ENCODE measurements around the gene MAGI2.
"Not testable (repeated sequence)": the region's sequence is repeated elsewhere in the genome, so short reads cannot be mapped to it uniquely, and the experiment has no call there.

The MAGI2 gene

DNA sequence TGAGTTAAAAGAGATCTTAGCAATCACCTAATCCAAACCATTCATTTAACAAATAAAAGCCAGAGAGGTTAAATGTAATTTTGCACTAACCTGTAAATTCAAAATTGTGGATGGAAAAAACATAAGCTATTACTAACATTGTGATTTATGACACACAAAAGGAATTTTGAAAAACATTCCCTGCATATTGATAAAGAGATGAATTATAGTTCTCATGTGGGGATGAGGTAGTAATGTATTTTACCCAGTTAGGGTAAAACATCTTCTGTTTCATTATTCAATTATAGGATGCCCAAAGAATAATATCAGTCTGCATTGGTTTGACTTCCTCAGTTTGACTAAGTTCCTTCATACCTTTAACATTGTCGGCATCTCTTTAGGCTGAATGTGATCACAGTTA, 1093.6 kb downstream of the MAGI2 start:
- no peak for DNase-seq (ENCODE audit: low read depth, low spot score)

DNA sequence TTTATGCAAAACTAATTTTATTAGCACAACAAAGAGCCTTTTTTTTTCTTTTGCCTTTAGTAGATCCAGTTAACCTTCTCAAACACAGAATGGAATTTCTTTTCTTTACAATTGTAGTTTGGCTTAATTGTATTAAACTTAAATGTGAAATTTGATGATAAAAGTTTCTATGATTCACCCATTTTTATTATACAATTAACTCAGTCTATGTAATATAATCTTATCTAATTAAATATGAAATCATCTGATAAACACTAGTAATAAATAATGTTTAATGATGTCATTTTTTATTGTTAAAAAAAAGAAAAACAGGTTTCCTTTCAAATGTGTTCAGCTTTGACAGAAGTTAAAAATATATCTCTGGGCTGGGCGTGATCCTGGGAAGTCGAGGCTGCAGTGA, 1095.8 kb downstream of the MAGI2 start:
- no peak for DNase-seq (ENCODE audit: low read depth, low spot score)

- no peak for DNase-seq (ENCODE audit: low read depth, low spot score)
Observed at GRCh38 chr7:78355834-78356233, 1097.6 kb downstream of the MAGI2 start.

DNA sequence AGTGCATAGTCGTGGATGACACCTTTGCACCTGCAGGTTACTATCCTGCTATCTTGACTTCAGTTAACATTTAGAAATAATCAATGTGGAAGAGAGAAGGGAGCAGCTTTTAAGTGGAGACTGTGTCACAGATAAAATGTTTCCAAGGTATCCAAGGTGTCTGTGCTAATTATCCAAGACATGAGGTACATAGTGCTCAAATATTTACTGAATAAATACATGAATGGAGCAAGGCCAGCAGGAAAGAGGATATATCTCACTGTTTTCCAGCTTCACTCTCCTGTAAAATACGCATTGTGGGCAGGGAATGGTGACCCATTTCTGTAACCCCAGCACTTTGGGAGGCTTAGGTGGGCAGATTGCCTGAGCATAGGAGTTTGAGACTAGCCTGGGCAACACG, 1102.5 kb downstream of the MAGI2 start:
- no peak for DNase-seq (ENCODE audit: low read depth, low spot score)

DNA sequence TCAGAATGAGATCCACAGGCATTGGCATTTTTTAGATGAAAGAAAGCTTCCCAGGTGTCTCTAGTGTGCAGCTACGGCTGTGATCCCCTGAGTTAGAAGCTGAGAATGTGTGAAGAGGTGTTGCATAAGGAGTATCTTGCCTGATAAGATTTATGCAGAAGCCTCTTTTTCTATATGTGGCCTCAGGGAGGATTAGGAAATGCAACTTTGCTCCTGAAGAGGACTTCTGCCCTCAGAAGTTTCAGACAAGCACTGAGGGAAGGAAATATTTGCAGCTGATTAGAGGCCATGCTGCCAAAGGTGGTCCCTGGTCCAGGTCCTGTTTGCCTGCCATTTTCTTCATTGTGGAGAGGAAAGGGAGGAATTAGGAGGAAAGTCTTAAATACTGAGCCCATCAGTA, 1103.1 kb downstream of the MAGI2 start:
- no peak for DNase-seq (ENCODE audit: low read depth, low spot score)

- no peak for DNase-seq (ENCODE audit: low read depth, low spot score)
Observed at GRCh38 chr7:78346827-78347226, 1106.6 kb downstream of the MAGI2 start.

- DNase-seq (ENCODE audit: low read depth, low spot score) = no peak
Observed at GRCh38 chr7:78345979-78346378, 1107.5 kb downstream of the MAGI2 start.

DNA sequence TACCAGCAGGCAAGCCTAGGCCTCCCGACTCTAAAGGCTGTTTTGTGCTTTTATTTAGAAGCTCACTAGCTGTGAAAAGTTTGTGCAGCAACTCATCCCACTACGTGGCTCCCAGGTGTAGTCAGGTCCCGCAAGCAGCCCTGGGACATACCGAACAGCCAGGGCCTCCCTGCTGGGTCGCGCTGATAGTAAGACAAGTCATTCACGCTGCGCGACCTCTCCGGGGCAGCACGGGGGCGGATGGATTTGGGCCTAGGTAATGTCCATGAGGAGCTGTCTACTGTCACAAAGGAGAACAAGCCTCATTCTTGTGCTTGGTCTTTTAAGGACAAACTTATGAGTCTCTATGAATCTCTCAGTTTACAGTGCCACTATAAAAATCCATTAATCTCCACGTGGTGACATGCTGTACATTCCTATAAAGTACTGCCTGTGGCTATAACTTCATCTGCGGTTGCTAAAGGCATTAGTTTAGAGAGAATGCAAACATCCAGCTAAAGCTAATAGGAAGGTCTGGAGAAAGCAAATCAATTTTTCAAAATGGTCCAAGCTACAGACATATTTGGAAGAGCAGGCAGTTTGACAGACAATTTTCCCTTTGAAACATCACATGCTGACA, 1108.1 kb downstream of the MAGI2 start:
- peak; percentile 13 for DNase-seq (ENCODE audit: low read depth, low spot score)

GRCh38 chr7:78334426-78334825, 1119.0 kb downstream of the MAGI2 start:
- DNase-seq (ENCODE audit: low read depth, low spot score) = no peak

DNA sequence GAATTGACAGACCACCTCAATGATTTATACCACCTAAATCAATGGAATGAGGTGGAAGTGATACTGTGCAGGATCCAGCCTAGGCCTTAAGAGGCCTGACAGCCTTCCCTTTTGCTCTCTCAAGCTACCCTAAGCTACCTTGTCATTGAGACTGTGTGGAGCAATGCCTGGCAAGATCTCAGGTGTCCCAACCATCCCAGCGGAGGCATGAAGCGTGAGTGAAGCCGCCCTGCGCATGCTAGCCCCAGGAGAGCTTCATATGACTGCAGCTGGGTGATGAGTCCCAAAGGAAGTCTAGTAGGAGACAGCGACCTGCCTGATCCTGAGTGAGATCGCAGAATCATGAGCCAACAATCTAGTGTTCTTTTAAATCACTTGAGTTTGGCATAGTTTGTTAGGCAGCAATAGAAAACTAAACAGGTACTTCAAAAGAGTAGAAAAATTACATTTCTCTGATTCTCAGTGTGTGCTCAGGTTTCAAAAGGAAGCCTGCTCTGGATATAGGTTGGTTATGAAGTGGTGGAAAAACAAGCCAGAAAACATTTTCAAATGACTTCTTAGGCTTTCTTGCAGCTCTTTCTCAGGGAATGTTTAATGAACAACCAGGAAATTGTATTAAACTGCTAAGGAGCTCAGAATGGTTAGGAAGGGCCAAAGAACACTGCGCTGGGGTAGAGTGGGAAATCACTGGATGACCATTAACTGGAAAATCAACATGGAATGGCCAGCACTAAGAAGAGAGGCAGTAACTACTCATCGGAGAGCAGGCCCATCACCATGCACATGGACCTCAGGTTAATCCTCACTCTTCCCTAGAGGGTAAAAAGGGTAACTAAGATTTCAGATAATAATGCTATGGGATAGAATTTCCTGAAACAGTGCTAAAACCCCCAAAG, 1119.7 kb downstream of the MAGI2 start:
- DNase-seq (ENCODE audit: low read depth, low spot score) = no peak

DNA sequence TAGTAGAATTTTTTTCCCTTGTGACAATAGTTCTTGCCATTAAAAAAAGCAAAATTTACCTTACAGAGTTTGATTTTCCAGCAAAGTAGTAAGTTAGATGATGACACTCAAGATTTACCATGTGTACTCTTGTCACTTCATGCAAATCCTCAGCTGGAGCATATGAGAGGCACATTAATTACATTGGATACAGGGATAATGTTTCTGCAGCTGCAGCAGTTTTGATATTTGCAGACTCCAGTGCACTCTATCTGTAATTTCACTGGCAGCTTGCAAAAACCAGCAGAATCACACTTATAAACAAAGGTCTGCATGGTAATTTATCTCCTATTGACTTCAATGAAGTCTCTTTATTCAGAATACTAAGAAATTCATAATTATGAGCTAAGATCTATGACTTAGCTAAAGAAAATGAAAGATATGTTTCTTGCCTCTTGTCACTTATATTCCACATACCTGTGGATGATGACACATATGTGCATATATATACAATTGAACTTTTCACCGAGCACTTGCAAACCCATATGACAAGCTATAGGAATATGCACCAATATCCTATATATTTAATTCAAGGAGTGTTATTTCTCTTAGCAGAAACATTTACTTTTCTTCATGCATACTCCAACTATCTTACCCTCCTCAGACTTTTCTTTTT, 1124.3 kb downstream of the MAGI2 start:
- DNase-seq (ENCODE audit: low read depth, low spot score) = no peak

DNA sequence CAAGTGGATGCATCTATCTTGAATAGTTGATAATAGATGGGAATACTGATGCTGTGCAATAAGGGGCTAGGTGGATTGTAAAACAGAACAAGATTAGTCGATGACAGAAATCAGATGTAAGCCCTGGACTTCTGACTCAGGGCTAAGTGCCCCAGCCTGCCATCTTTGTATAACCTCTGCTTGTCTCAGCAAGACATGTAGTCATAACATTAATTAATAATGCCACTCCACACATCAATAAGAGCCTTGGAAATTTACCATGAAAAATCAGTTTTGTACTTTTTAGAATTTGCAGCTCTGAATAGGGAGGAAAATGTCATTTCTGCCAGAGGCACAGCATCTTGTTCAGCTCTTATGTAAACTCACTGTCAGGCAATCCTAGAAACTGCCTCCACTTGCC, 1125.7 kb downstream of the MAGI2 start:
- no peak for DNase-seq (ENCODE audit: low read depth, low spot score)

- no peak for DNase-seq (ENCODE audit: low read depth, low spot score)
Observed at GRCh38 chr7:78326876-78327275, 1126.6 kb downstream of the MAGI2 start.

DNA sequence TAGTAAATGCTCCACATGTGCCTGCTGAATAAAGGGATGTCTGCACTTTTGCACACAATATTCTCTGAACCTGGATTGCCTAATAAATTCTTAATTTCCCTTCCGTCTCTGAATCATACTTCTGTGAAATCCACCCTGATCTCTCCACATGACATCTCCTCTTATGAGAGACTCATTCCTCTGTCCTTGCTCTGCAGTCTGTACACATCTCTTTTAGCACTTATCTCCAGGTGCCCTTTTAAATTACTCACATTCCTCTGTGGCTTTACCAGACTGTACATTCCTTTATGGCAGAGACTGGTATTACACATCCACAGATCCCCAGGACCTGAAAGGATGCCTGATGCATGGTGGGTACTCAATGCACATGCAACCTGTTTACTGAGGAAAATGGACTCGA, 1127.3 kb downstream of the MAGI2 start:
- DNase-seq (ENCODE audit: low read depth, low spot score) = no peak

DNA sequence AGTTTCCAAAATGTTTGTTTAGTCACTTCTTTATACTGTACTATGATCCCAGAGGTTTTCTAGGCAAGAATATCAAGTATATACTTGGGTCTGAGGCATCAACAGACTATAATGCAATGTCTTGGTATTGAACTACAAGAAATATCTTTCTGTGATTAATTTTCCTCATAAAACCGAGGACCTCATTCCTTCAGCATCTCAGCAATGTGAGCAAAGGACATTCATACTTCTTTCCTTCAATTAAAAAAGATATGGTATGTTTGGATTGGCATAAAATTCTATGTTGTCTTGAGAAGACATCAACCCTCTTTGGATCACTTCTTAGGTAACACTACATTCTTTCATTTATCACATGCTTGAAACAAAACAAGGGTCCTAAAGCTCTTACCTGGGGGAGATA, 1130.3 kb downstream of the MAGI2 start:
- DNase-seq (ENCODE audit: low read depth, low spot score) = no peak

GRCh38 chr7:78322231-78322630, 1131.2 kb downstream of the MAGI2 start:
- DNase-seq (ENCODE audit: low read depth, low spot score) = not testable (repeated sequence)

DNA sequence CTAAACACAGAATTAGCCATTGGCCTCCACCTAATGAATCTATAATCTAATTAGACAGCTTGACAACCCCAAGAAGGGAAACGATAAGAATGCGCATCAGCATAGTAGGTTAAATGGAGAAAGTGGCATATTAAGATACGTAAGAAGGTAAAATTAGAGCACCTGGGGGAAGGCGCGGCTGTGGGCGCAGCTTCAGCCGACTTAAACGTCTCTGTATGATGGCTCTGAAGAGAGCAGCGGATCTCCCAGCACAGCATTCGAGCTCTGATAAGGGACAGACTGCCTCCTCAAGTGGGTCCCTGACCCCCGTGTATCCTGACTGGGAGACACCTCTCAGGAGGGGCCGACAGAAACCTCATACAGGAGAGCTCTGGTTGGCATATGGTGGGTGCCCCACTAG, 1136.1 kb downstream of the MAGI2 start:
- DNase-seq (ENCODE audit: low read depth, low spot score) = no peak

DNA sequence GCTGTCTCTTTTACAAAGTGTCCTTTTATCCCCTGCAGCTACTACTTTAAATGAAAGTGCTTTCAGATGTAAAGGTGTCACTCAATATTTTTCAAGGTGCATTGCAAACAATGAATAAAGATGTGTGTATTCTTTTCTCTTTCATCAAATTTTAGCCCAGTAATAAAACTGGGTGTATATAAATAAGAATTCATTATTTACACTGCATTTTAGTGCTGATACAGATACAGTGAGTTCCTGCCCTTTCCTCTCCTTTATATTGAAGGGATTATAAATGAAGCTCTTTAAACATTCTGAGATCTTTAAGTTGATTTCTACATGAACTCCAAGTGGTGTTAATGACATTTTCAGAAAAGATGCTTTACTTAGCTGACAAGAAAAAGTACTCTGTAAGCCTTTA, 1137.4 kb downstream of the MAGI2 start:
- DNase-seq (ENCODE audit: low read depth, low spot score) = no peak

DNA sequence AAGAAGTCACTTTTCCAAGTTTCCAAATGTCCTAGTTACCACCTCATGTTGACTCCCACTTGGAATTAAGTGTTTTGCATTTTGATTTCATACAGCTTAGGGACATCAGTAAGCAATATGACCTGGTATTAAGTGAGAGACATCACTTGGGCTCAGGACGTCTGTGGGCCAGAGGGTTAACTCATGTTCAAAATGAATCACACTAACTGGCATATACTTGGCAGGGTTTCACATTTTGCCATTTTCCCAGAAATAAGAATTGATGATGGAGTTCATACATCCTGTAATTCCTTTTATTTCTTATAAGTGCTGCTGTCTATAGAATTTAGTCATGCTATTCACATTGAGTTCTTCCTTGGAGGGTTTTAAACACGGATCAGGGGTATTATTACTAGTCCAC, 1138.3 kb downstream of the MAGI2 start:
- DNase-seq (ENCODE audit: low read depth, low spot score) = no peak

DNA sequence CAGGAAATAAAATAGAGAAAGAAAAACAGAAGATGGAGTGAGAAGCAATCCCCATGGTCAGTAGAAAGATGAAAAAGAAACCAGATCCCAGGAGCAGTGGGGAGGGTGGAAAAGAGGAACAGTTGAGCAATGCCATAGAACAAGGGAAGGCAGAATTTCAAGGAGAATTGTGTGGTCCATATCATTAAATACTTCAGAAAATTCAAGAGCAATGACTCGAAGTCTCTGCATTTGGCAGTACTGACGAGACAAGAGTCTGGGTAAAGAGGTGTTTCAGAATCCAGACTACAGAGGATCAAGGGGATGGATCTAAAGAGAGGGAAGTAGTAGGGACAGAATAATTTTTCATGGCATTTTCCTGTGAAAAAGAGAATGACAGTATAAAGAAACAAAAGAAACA, 1142.3 kb downstream of the MAGI2 start:
- no peak for DNase-seq (ENCODE audit: low read depth, low spot score)

DNA sequence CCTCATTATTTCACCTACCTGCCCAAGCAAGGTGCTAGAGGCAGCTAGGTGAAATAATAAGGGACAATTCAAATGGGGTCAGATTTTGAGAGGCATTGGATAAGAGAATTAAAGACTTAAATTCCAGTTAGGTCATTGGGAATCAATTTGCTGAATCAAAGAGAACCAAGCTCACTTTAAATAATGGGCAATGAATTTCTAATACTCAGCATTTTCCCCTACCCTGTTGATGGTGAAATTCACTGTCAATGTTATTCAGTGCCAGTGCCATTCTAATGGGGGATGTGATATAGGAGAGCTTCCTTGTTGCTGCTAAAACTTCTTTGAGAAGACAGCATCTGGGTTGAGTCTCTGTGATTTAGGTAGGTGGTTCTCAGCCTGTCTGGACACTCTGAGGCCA, 1145.6 kb downstream of the MAGI2 start:
- no peak for DNase-seq (ENCODE audit: low read depth, low spot score)

DNA sequence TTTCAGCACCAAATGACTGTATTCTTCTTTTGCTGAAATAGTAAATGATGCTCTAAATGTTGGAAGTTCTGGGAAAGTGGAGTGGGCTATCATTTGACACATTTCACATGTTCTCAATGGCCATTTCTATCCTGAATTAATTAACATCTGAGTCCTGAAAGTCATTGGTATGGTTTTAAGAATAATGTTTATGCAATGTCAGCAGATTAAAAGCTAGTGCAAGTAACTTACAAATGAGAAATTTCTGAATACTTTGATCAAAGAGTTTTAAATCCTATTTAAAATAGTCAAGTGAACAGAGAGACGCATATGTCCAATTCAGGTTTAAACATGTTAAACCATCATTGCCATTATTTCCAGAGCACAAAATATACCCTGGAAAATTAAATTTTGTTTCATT, 1146.8 kb downstream of the MAGI2 start:
- DNase-seq (ENCODE audit: low read depth, low spot score) = no peak

DNA sequence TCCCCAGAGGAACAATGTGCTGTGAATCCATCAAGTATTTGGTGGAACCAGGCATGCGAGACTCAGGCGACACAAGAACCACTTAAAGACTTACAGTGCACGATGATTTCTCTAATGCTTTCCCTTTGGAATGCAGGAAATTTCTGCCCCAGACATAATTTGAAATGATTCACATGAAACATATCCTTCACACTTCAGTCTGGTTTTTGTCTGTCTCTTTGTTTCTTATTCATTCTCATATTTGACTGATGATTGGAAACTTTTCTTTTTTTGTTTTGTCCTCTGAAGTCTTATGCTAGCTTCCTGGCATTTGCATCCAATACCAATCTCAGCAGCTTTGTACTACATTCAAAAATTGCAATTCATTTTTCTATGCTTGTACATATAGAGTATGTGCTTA, 1152.1 kb downstream of the MAGI2 start:
- no peak for DNase-seq (ENCODE audit: low read depth, low spot score)
